ENCODE data around the gene KIF18B. TPM values are rescaled to one million over a fixed set of nuclear protein-coding genes. Genes with fewer than 3 reads are reported as not detected.

Gene KIF18B
- total RNA-seq (2021; fragmentation: NEBNext Ultra II Directional; extraction: Animal tissue kit (Norgen Biotek cat#: 25700)) (58.1 and 59.4 TPM in 2 replicates), polyA plus RNA-seq (2011; rRNA removed) (39.0 and 51.1 TPM in 2 replicates), polyA minus RNA-seq (2011; rRNA and poly(A)+ RNA removed) (31.5 and 40.2 TPM in 2 replicates)
- polyA plus RNA-seq (2011; cell fraction: cytosol; rRNA removed): 35.6 TPM
- 109 TPM for polyA plus RNA-seq (2011; cell fraction: nucleus; rRNA removed)
- polyA plus RNA-seq (2012, experiment 1 of 2): 31.0 to 37.4 TPM (median 33.7 TPM) in 4 replicates
- 20.8 TPM for polyA plus RNA-seq (2012, experiment 2 of 2)
- polyA plus RNA-seq (2013, experiment 1 of 2): 26.2 TPM
- 24.0 TPM for polyA plus RNA-seq (2013, experiment 2 of 2)
- 30.2 TPM for polyA minus RNA-seq (2011; cell fraction: cytosol; rRNA and poly(A)+ RNA removed)
- polyA minus RNA-seq (2011; cell fraction: nucleus; rRNA and poly(A)+ RNA removed): 55.8 TPM
- long read RNA-seq, experiment 1, partial matches to known transcripts: 1 of 4 reads
- long read RNA-seq, experiment 1, other reads (novel, unspliced or antisense): 3 of 4 reads
- long read RNA-seq, experiment 2, partial matches to known transcripts: 0 of 10 reads
- long read RNA-seq, experiment 2, other reads (novel, unspliced or antisense): 10 of 10 reads

DNA sequence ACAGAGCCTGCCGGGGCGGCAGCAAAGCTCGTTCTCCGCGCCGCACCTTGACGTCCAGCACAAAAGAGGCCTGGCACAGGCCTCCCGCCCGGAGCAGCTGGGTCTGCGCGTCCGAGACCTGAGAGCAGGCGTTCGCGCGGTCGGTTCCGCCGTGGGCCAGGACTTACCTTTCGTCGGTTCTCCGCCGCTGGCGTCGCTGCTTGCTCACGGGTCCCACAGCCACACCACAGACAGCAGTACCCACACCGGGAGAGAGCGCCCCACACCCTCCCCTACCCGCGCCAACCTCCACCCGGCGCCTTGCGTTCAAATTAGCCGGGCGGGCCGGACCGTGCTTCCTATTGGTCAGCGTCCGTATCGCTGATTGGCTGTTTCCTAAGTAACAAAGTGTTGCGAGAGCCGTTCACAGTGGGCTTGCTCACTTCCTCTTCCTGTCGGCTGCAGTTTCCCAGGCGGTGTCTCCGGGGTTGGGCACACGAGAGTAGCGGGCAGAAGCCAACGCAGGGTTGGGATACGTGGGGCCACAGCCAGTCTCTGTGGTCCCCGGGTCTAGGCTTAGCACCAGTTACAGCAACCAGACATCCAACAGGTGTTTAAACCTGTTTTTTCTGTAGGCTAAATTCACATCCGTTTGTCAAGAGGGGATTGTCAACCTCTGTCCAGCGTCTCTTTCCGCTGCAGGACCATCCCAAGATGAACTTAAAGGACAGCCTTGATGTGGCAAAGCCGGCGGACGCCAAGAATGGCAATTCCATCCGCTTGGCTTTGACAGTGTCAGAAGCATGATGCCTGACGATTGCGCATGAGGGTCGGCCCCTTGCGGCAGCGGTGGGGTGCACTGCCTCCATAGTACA lies at the start of gene KIF18B:
Gene KIF18B, minus strand, starts transcription at position 313 of the 854 bp plus-strand sequence. CDS start 11,429 bp downstream, outside the sequence.
- Histone ChIP-seq H3K23ac (ENCODE audit: insufficient read length) (no peak within 1 kb of the TSS), H3K27me3 (replicated peaks in 1 of 4; ENCODE audit: control insufficient read depth in 3 of 4, extremely low read depth in 1 of 4, insufficient read depth in 3 of 4, low read length in 3 of 4) (peaks cover 0 to 4% (median 0%) of the 10 kb centered on the region in 4 experiments; a peak in 1 of 7 replicates), H3K56ac (replicated peaks; ENCODE audit: insufficient read length, low read depth, low read length) (peak within 1 kb of the TSS; percentile 70), H4K91ac (replicated peaks; ENCODE audit: insufficient read length, low read length) (peak within 1 kb of the TSS; percentile 99), H4K8ac (ENCODE audit: extremely low read depth, insufficient read depth, low read length) (peak within 1 kb of the TSS; percentile 81), H2BK12ac (ENCODE audit: low read depth, low read length) (no peak within 1 kb of the TSS; the same call in 1 of the 2 replicates), H2BK120ac (replicated peaks; ENCODE audit: low read depth, low read length) (peak within 1 kb of the TSS; percentile 5), H2AK5ac (ENCODE audit: low read depth, low read length) (no peak within 1 kb of the TSS), H4K5ac (ENCODE audit: insufficient read length, low read depth, low read length) (peak within 1 kb of the TSS; percentile 93), H3K4me2 (ENCODE audit: insufficient read depth in 1 of 2, low read depth in 2 of 2, low read length in 2 of 2) (peak within 1 kb of the TSS; percentile 82 to 97), H2BK15ac (ENCODE audit: low read length) (peak within 1 kb of the TSS; percentile 65; the same call in 1 of the 2 replicates), H3K4me3 (ENCODE audit: extremely low read depth in 1 of 4, insufficient read depth in 2 of 4, low read depth in 3 of 4, low read length in 4 of 4) (peak within 1 kb of the TSS; percentile 82 to 100 (median 98)), H3K4me1 (replicated peaks in 1 of 4; ENCODE audit: control insufficient read depth in 3 of 4, insufficient read depth in 4 of 4, low read length in 3 of 4) (no peaks in the 10 kb centered on the region; a peak in 1 of 7 replicates), H2AFZ (ENCODE audit: low read length) (peak within 1 kb of the TSS; percentile 90), H3K9me3 (ENCODE audit: insufficient read depth in 2 of 2, low read depth in 1 of 2, low read length in 1 of 2) (no peaks in the 10 kb centered on the region), H3K36me3 (ENCODE audit: control insufficient read depth in 2 of 4, insufficient read depth in 4 of 4, low read length in 3 of 4) (peaks cover 0 to 8% (median 3%) of the 10 kb centered on the region in 4 experiments; a peak in 2 of 8 replicates), H4K20me1 (replicated peaks in 1 of 2; ENCODE audit: control insufficient read depth in 1 of 2, insufficient read depth in 2 of 2, low read length in 2 of 2) (peaks cover 0 to 2% of the 10 kb centered on the region in 2 experiments), H2BK20ac (ENCODE audit: low read length) (no peak within 1 kb of the TSS; the same call in 1 of the 2 replicates), H3K79me1 (ENCODE audit: low read depth, low read length) (peaks cover 5% of the 10 kb centered on the region), H3K27ac (ENCODE audit: low read depth, low read length) (peak within 1 kb of the TSS; percentile 53; the same call in 1 of the 2 replicates), H3K4ac (replicated peaks; ENCODE audit: insufficient read length, low read depth, low read length) (peak within 1 kb of the TSS; percentile 92), H3K18ac (ENCODE audit: extremely low read depth, low read length) (peak within 1 kb of the TSS; percentile 84), H3K79me2 (ENCODE audit: control insufficient read depth in 1 of 2, insufficient read depth in 2 of 2, low read length in 2 of 2) (peaks cover 3 to 42% of the 10 kb centered on the region in 2 experiments; a peak in 3 of 4 replicates), H2BK5ac (ENCODE audit: low read depth, low read length) (peak within 1 kb of the TSS; percentile 91; the same call in 1 of the 2 replicates), H3K9ac (replicated peaks in 1 of 4; ENCODE audit: extremely low read depth in 1 of 4, low read depth in 3 of 4, low read length in 3 of 4) (peak within 1 kb of the TSS; percentile 79 to 82 (median 80)), H3K14ac (ENCODE audit: insufficient read length) (no peak within 1 kb of the TSS), H3K23me2 (ENCODE audit: low read depth, low read length) (peaks cover 5% of the 10 kb centered on the region; the same call in 1 of the 2 replicates)
- CTCF ChIA-PET (ENCODE audit: partially characterized antibody): interaction anchor here (0.7 to 2.0 kb wide), 6 partner anchors 11 to 74 kb away, joined by 3 to 8 read pairs (median 4); no protein-coding TSS in a partner anchor
- 7% methylated on average over 56 of the region's 62 CpGs; no CpG with 5 or more reads in 1 of the 2 experiments for WGBS, 2 experiments (ENCODE audit: extremely low coverage in 1 of 2, insufficient coverage in 1 of 2, insufficient read length in 1 of 2, insufficient replicate concordance in 2 of 2, low coverage in 1 of 2, low lambda C conversion rate in 2 of 2, missing lambda C conversion rate in 1 of 2)
- no peak for FAIRE-seq
- POLR2A ChIA-PET (ENCODE audit: partially characterized antibody): interaction anchor here (0.7 to 1.5 kb wide), 8 partner anchors 12 to 103 kb away, joined by 3 to 6 read pairs (median 3); no protein-coding TSS in a partner anchor
- peak; percentile 69 to 93 for DNase-seq (ENCODE audit: low read depth in 1 of 2, low spot score in 2 of 2)
- TF ChIP-seq, protein P1, sequence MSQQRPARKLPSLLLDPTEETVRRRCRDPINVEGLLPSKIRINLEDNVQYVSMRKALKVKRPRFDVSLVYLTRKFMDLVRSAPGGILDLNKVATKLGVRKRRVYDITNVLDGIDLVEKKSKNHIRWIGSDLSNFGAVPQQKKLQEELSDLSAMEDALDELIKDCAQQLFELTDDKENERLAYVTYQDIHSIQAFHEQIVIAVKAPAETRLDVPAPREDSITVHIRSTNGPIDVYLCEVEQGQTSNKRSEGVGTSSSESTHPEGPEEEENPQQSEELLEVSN (IDR thresholded peaks at IDR 0.05): peak; percentile 58
- peak; percentile 63; the same call in 1 of the 2 replicates for TF ChIP-seq SP1 (IDR thresholded peaks at IDR 0.05; ENCODE audit: low read depth, low read length)
- TF ChIP-seq SIN3A (conservative IDR thresholded peaks at IDR 0.05 in 1 of 2, IDR thresholded peaks at IDR 0.05 in 1 of 2; ENCODE audit: low read depth in 1 of 2, low read length in 2 of 2): peak in 1 of 2 experiments; percentile 95; a peak in 2 of 4 replicates
- TF ChIP-seq RFX5 (IDR thresholded peaks at IDR 0.05; ENCODE audit: borderline replicate concordance, low read depth, low read length): no peak
